ENCODE results near the gene HES7.
A peak's percentile ranks its signal among the peaks of the same experiment; 100 is the strongest.
"Not testable (repeated sequence)": the region's sequence is repeated elsewhere in the genome, so short reads cannot be mapped to it uniquely, and the experiment has no call there.

The HES7 gene

DNA sequence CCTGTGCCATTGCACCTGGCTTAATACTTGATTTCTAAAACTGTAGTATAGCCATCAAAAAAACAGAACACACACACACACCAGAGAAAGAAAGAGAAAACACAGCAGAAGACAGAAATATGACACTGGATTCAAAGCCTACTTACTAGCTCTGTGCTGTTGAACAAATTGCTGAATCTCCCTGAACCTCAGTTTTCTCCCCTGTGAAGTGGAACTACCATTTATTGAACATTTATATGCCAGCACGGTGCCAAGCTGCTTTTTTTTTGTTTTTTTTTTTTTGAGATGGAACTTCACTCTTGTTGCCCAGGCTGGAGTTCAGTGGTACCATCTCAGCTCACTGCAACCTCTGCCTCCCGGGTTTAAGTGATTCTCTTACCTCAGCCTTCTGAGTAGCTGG lies 23.1 kb downstream of the HES7 start:
- no peak for DNase-seq (ENCODE audit: low read depth)

DNA sequence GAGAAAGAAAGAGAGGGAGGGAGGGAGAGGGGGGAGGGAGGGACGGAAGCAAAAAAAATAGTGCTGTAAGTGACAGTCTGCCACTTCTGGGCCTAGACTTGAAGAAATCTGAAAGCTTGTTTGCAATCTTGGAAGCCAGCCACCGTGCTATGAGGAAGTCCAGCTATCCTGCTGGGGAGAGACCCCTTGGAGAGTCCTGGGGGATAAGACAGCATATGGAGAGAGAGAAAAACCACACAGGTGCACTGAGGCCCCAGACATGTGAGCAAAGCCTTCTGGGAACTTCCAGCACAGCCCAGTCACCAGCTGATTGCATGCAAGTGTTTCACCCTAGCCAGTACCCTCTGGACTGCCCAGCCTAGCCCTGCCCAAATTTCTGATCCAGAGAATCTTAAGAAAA lies 23.8 kb downstream of the HES7 start:
- DNase-seq (ENCODE audit: low read depth) = no peak

GRCh38 chr17:8096541-8096940 lies 27.4 kb downstream of the HES7 start:
- DNase-seq (ENCODE audit: low read depth) = no peak

DNA sequence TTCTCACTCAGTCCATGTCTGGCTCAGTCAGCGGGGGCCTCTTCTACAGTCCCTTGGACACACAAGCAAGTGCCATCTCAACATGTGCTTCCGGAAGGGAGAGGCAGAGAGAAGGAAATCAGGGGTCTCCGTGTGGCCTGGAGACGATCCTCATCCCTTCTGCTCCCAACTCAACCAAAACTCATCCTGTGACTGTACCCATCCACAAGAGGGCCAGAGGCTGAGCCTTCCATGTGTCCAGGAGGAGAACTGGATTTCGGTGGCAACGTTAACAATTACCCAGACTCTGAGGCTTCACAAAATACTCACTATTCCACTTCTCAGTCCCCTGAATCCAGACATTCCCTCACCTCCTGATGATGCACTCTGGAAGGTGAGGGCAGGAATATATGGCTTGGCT lies 28.5 kb downstream of the HES7 start:
- DNase-seq (ENCODE audit: low read depth) = no peak

DNA sequence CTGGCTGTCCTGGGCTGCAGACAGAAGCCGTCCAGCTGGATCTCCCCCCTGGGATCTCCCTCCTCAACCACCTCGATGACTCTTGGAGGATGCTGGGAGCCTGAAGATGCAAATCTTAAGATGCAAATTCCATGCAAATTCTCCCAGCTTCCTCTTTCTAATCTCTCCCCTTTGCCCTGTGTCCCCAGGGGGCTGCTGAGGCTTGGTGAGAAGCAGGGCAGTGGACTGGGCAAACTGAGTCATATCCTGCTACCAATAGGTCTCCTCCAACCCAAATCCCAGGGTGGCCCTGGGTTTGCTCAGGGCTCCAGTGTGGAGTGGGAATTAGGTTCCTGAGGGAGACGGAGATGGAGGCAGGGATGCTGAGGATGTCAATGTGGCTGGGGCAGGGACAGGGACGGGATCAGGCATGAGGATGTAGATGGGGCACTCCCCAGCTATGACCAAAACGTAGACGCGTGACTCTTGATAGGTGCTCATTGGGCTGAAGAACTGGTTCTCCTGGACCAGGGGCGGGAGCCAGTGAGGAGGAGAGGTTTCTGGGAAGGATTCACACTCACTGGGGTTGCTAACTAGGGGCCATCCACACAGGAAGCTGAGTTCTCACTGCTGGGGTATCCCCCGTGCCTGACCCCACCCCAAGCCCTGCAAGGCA lies 32.7 kb downstream of the HES7 start:
- no peak for DNase-seq (ENCODE audit: low read depth)

- DNase-seq (ENCODE audit: low read depth) = no peak
These were observed 34.2 kb downstream of the HES7 start for GRCh38 chr17:8089728-8090127.

DNA sequence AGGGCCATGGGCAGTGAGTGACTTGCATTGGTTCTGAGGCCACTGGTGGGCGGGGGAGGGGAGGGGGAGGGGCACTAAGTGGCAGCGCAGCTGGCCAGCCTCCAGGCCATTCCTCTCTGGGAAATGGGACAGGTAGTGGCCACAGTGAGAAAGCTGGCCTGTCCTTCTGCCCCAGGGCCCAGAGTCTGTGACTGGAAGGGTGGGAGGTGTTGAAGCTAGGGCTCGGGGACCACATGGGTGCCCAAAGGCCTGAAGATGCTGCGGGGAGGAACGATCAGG lies 36.0 kb downstream of the HES7 start:
- no peak for DNase-seq (ENCODE audit: low read depth)

DNA sequence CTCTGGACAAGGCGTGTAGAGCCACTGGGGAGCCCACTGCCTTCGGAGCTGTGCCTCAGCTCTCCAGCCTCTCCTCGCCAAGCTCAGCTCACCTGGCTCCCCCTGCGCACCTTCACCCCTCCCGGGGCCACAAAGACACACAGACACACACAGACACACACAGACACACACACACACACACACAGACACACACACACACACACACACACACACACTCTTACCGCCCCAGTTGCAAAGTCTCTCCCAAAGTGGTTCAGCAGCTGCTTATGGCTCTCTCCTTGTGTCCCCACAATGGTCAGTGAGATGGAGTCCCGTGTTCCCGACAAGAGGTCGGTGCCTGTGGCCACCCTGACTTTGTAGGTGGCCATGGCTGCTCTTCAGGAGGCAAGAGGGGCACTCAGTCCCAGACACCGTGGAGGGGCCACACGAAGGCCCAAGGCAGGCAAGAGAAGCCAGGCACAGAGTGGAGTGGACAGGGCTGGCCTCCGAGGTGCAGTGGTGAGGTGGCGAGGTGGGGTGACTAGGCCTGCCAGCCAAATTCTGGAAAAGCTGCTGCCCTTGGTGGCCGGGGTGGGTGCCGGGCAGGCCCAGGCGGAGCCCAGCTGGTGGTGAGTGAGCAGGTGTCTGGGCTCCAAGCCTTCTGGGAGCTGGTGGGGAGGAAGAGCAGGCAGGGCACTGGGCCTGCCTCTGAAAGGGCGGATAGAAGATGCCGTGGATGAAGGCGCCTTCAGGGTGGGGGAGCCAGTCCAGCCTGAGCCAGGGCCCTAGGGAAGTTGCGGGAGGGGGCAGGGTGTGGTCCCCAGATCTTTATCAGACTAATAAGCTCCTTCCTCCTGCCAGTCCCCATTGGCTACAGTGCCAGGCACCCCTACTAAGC lies 36.6 kb downstream of the HES7 start, which contains the start of gene ALOX12B:
Gene ALOX12B (minus strand): TSS at position 642 of the 877 bp plus-strand sequence. CDS start 274 bp downstream, at position 368.
- DNase-seq (ENCODE audit: low read depth) = no peak

GRCh38 chr17:8084250-8084649 lies 39.7 kb downstream of the HES7 start:
- DNase-seq (ENCODE audit: low read depth) = no peak

GRCh38 chr17:8082292-8082691 lies 41.6 kb downstream of the HES7 start:
- no peak for DNase-seq (ENCODE audit: low read depth)

- no peak for DNase-seq (ENCODE audit: low read depth)
These were observed 42.0 kb downstream of the HES7 start for GRCh38 chr17:8081876-8082275.

DNA sequence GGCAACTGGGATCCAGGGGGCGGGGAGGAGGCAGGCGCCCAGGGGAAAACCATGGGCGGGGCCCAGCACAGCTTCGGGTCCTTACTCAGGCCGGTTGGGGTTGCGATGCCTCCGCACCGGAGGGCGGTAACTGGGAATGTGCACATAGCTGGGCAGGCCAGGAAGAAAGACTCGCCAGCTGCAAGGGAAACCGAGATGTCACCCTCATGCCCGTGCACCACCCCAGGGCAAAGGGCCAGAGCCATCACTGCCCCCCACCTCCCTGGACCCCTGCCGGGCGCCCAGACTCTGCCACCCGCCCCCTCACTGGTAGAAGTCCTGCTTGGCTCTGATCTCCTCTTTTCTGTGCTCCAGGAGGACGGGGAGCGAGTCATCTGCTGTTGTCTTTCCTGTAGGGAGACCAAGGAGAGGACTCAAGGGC lies 43.1 kb downstream of the HES7 start:
- DNase-seq (ENCODE audit: low read depth) = no peak

- DNase-seq (ENCODE audit: low read depth) = no peak
These were observed 43.6 kb downstream of the HES7 start for GRCh38 chr17:8080208-8080798.

- DNase-seq (ENCODE audit: low read depth) = peak; percentile 82
These were observed 44.4 kb downstream of the HES7 start for GRCh38 chr17:8079291-8080207.

DNA sequence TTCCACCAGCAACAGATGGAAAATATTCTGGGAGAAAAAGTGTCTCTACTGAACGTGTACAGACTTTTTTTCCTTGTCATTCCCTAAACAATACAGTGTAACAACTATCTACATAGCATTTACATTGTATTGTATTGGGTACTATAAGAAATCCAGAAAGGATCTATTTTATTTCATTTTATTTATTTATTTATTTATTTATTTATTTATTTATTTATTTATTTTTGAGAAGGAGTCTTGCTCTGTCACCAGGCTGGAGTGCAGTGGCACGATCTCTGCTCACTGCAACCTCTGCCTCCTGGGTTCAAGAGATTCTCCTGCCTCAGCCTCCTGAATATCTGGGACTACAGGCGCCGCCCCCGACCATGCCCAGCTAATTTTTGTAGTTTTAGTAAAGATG lies 46.0 kb downstream of the HES7 start:
- DNase-seq (ENCODE audit: low read depth) = not testable (repeated sequence)

- no peak for DNase-seq (ENCODE audit: low read depth)
These were observed 47.2 kb downstream of the HES7 start for GRCh38 chr17:8076502-8077266.

- DNase-seq (ENCODE audit: low read depth) = no peak
These were observed 48.1 kb downstream of the HES7 start for GRCh38 chr17:8075574-8076342.

GRCh38 chr17:8075081-8075480 lies 48.8 kb downstream of the HES7 start:
- no peak for DNase-seq (ENCODE audit: low read depth)

GRCh38 chr17:8074554-8074953 lies 49.4 kb downstream of the HES7 start:
- no peak for DNase-seq (ENCODE audit: low read depth)

DNA sequence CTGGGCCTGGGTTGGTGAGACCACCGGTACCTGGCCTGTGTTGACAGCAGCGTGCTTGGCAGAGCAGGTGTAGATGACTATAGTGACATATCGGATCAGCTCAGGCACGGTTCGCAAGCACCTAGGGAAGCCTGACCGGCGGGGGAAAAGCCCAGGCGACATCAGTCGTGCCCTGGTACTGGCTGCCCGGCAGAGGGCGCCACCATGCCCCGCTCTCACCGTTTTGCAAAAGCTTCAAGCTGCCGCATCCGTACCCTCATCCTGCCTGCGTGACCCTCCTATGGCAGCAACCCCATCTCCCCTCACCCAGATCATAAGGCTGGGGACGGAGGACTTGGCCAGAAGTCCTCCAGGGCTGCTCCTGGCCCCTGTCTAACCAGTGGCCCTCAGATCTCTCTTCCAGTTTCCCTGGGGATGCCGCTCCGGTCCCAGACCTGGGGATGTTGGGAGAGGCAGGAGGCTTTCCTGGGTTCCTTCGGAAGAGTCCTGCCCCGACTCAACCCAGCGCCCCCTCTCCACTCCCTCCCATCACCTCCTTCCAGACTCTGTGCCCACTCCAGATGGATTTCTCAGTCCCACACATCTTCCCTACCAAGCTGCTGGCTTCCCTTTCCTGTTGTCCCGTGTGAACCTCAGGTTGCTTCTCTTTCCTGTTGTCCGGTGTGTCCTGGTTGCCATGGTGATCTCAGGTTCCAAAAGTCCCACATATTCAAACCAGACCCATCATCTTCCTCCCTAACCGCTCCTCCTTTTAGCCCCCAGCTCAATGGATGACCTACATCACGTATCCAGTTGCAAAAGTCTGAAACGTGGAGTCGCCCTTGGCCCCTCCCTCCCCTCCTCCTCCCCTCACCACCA lies 50.0 kb downstream of the HES7 start:
- peak; percentile 81 for DNase-seq (ENCODE audit: low read depth)

Data from activated T-cell treated with anti-CD3 and anti-CD28 coated beads for 48 hours (primary cell).